Measurements from ENCODE around the gene MATK.

Gene MATK

DNA sequence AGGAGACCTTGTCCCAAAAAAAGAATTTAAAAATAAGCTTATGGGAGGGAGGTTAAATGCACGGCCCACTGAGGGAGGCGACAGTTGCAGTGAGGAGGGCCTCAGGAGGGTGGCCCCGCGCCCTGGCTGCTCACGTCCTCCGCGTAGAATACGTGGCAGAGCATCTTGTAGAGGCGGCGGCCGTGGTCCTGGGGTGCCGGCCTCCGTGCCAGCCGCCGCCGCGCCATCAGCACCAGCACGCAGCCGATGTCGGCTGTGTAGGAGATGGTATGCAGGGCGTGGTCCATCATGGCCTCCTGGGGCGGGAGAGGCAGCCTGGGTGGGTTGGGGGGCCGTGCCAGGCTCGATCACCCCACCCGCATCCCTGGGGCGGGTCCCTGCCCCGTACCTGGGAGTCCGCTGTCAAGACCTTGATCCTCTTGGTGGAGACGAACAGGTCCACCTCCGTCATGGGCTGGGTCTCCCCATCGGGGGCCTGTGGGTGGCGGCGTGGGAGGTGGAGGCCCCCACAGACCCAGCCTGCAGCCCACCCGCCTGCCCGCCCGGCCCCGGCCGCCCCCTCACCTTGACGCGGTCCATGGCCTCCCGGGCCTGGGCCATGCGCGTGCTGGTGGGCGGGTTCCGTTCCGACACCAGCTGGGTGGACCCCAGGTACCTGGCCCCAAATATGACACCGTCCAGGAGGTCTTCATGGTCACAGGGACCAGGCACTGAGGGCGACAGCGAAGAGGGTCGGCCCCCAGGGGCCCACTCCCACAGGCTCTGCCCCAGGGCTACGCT lies 32.4 kb downstream of the MATK start:
- TF ChIP-seq, protein P1, sequence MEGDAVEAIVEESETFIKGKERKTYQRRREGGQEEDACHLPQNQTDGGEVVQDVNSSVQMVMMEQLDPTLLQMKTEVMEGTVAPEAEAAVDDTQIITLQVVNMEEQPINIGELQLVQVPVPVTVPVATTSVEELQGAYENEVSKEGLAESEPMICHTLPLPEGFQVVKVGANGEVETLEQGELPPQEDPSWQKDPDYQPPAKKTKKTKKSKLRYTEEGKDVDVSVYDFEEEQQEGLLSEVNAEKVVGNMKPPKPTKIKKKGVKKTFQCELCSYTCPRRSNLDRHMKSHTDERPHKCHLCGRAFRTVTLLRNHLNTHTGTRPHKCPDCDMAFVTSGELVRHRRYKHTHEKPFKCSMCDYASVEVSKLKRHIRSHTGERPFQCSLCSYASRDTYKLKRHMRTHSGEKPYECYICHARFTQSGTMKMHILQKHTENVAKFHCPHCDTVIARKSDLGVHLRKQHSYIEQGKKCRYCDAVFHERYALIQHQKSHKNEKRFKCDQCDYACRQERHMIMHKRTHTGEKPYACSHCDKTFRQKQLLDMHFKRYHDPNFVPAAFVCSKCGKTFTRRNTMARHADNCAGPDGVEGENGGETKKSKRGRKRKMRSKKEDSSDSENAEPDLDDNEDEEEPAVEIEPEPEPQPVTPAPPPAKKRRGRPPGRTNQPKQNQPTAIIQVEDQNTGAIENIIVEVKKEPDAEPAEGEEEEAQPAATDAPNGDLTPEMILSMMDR (IDR thresholded peaks at IDR 0.05; ENCODE audit: low read depth, low read length), result no peak
- no peak overlapping the region for H3K4me3 ChIP-seq (replicated peaks in 1 of 2; ENCODE audit: low read depth in 2 of 2, low read length in 2 of 2)
- DNase-seq (ENCODE audit: low read depth in 2 of 2), result no peak

DNA sequence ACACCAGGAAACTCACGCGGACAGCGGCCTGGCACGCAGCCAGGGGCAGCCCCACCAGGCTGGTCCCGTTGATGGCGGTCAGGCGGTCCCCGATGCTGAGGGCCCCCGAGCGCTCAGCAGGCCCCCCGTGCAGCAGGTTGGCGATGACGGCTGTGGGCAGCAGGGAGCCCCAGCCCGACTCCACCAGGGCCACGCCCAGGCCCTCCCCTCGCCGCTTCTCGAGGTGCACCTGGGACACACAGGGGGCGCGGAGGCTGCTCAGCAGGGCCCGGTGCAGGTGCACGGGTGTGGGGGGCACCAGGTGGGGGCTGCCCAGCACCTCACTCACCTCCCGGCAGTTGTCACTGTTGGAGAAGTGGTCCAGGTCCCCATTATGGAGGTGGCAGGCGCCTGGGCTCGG lies 33.7 kb downstream of the MATK start:
- DNase-seq (ENCODE audit: low read depth in 2 of 2), result no peak
- no peak overlapping the region for H3K4me3 ChIP-seq (replicated peaks in 1 of 2; ENCODE audit: low read depth in 2 of 2, low read length in 2 of 2)
- TF ChIP-seq, protein P1 (IDR thresholded peaks at IDR 0.05; ENCODE audit: low read depth, low read length), result no peak

DNA sequence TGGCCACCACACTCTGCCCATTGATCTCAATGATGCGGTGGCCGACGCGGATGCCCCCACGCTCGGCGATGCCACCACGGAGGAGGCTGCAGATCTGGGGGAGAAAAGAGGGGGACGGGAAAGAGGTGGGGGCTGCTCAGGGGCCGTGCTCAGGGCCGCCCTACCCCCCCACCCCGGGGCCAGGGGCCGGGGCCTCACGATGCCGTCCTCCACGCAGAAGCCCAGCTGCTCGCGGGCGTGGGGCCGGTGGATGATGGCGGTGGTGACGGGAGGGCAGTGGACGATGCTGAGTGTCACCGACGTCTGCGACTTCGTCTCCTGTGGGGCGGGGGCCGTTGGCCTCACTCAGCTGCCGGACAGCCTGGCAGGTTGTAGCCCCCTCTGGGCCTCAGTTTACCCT lies 34.9 kb downstream of the MATK start:
- TF ChIP-seq, protein P1 (IDR thresholded peaks at IDR 0.05; ENCODE audit: low read depth, low read length), result no peak

DNA sequence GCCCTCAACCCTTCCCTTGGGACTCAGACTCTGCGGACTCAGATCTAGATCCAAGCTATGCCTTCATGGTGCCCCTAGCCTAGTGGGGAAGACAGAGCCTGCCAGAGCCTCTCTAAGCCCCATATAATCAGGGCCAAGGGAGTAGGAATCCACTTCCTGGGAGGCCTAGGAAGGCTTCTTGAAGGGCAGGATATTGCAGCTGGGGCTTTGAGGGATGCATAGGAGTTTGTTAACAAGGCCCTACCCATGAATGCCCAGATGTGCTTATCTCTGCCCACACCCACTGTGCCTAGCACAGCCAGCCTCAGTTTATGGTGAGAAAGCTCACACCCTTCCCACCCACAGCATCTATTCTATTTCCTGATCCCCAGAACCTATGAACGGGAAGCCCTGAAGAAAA lies 36.0 kb downstream of the MATK start:
- TF ChIP-seq, protein P1 (IDR thresholded peaks at IDR 0.05; ENCODE audit: low read depth, low read length), result no peak
- no peak for DNase-seq (ENCODE audit: low read depth in 2 of 2)
- no peak overlapping the region for H3K4me3 ChIP-seq (replicated peaks in 1 of 2; ENCODE audit: low read depth in 2 of 2, low read length in 2 of 2)

More for the DNA sequence above, 34.9 kb downstream of the MATK start:
- DNase-seq (ENCODE audit: low read depth in 2 of 2), result no peak
- no peak overlapping the region for H3K4me3 ChIP-seq (replicated peaks in 1 of 2; ENCODE audit: low read depth in 2 of 2, low read length in 2 of 2)

DNA sequence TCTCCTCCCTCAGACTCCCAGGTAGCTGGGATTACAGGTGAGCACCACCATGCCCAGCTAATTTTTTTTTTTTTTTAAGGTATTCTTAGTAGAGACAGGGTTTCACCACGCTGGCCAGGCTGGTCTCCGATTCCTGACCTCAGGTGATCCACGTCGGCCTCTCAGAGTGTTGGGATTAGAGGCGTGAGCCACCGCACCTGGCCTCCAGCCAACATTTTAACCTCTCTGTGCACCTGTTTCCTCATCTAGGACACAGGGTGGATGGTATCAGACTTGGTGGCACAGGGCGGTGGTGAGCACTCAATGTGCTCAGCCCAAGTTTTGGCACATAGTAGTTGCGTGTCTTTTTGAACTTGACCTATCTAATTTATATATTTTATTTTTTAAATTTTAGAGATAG lies 37.2 kb downstream of the MATK start:
- no peak for DNase-seq (ENCODE audit: low read depth in 2 of 2)
- TF ChIP-seq, protein P1 (IDR thresholded peaks at IDR 0.05; ENCODE audit: low read depth, low read length), result no peak
- H3K4me3 ChIP-seq (replicated peaks in 1 of 2; ENCODE audit: low read depth in 2 of 2, low read length in 2 of 2), result no peak overlapping the region

DNA sequence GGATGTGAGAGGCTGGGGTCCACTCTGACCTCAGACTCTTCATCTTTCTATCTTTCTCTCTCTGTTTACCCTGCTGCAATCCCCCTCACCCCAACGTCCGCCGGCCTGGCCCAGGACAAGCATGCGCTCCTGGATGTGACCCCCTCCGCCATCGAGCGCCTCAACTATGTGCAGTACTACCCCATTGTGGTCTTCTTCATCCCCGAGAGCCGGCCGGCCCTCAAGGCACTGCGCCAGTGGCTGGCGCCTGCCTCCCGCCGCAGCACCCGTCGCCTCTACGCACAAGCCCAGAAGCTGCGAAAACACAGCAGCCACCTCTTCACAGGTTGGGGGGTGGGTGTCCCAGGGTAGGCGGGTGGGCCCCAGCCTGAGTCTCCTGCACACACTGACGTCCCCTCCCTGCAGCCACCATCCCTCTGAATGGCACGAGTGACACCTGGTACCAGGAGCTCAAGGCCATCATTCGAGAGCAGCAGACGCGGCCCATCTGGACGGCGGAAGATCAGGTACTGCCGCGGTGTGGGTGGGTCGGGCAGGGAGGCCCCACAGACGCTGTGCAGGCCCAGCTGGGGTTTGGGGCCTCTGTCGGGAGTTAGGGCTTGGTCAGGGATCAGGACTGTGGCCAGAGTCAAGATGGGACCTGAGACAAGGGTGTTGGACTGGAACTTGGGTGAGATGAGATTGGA lies 39.7 kb downstream of the MATK start:
- TF ChIP-seq, protein P1 (IDR thresholded peaks at IDR 0.05; ENCODE audit: low read depth, low read length), result no peak

More for the DNA sequence above, 39.7 kb downstream of the MATK start:
- H3K4me3 ChIP-seq (replicated peaks in 1 of 2; ENCODE audit: low read depth in 2 of 2, low read length in 2 of 2), result no peak overlapping the region
- DNase-seq (ENCODE audit: low read depth in 2 of 2), result no peak

Measured in cardiac fibroblast (primary cell).